KMS-11 (cell line): Measurements from ENCODE around the gene TAB2.

Experiments used
- H2AFZ ChIP-seq: fragments of 200-600 bp; sonication (generic); 2 replicates; pipeline ENCODE4 v1.6.1; 2016; ENCODE audit warnings: antibody characterized with exemption, mixed run types, low read depth
- H3K27ac ChIP-seq: fragments of 200-600 bp; sonication (generic); 2 replicates; pipeline ENCODE4 v1.6.1; 2016; ENCODE audit warnings: mild to moderate bottlenecking, mixed run types
- H3K27me3 ChIP-seq: fragments of 200-600 bp; sonication (generic); 2 replicates; pipeline ENCODE4 v1.6.1; 2017; ENCODE audit warnings: mild to moderate bottlenecking, low read depth, mixed run types, moderate library complexity; ENCODE audit not compliant: insufficient read depth
- H3K36me3 ChIP-seq: fragments of 200-600 bp; sonication (generic); 2 replicates; pipeline ENCODE4 v1.6.1; 2017; ENCODE audit warnings: mild to moderate bottlenecking, mixed run types; ENCODE audit not compliant: insufficient read depth
- H3K4me1 ChIP-seq: fragments of 200-600 bp; sonication (generic); 2 replicates; pipeline ENCODE4 v1.6.1; 2016; ENCODE audit warnings: mild to moderate bottlenecking, low read depth, mixed run types; ENCODE audit not compliant: poor library complexity, severe bottlenecking
- H3K4me2 ChIP-seq: fragments of 200-600 bp; sonication (generic); 2 replicates; pipeline ENCODE4 v1.7.0; 2016; ENCODE audit warnings: mild to moderate bottlenecking, mixed run types
- H3K4me3 ChIP-seq: fragments of 200-600 bp; sonication (generic); IDR thresholded peaks from 2 replicates; pipeline ENCODE4 v1.6.1; 2017; ENCODE audit warnings: low read depth, low read length, mixed read lengths; ENCODE audit not compliant: insufficient read depth
- H3K79me2 ChIP-seq: fragments of 200-600 bp; sonication (generic); 2 replicates; pipeline ENCODE4 v1.6.1; 2016; ENCODE audit warnings: low read depth, mixed run types; ENCODE audit not compliant: insufficient read depth
- H3K9ac ChIP-seq: fragments of 200-600 bp; sonication (generic); 2 replicates; pipeline ENCODE4 v1.6.1; 2016; ENCODE audit warnings: mild to moderate bottlenecking, mixed run types
- H4K20me1 ChIP-seq: fragments of 200-600 bp; sonication (generic); 2 replicates; pipeline ENCODE4 v1.6.1; 2016; ENCODE audit warnings: mild to moderate bottlenecking, mixed run types; ENCODE audit not compliant: insufficient read depth
- TF ChIP-seq, protein P1 (sequence below): fragments of 200-600 bp; sonication (generic); conservative IDR thresholded peaks from 2 replicates; pipeline ENCODE4 v1.6.1; 2017; ENCODE audit warnings: low read depth, mild to moderate bottlenecking, antibody characterized with exemption, low read length, moderate library complexity, mixed read lengths

Gene TAB2

DNA sequence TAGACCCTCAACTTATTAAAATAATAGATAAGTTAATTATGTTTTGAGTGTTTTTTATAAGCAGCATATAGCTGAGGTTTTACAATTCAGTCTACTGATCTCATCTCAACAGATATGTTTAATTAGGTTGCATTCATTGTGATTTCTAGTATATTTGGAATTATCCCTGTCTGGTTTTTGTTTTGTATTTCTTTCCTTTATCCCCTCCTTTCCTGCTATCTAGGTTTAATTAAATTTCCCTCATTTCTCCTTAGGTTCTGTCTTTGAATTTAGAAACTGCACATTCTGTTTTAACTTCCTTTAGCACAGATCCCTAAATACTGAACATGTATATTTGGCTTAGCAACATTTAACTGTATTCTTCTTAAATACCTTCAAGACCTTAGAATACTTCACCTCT, 77.7 kb downstream of the TAB2 start:
- TF ChIP-seq, protein P1, sequence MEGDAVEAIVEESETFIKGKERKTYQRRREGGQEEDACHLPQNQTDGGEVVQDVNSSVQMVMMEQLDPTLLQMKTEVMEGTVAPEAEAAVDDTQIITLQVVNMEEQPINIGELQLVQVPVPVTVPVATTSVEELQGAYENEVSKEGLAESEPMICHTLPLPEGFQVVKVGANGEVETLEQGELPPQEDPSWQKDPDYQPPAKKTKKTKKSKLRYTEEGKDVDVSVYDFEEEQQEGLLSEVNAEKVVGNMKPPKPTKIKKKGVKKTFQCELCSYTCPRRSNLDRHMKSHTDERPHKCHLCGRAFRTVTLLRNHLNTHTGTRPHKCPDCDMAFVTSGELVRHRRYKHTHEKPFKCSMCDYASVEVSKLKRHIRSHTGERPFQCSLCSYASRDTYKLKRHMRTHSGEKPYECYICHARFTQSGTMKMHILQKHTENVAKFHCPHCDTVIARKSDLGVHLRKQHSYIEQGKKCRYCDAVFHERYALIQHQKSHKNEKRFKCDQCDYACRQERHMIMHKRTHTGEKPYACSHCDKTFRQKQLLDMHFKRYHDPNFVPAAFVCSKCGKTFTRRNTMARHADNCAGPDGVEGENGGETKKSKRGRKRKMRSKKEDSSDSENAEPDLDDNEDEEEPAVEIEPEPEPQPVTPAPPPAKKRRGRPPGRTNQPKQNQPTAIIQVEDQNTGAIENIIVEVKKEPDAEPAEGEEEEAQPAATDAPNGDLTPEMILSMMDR: no peak
- H3K79me2 ChIP-seq: no peaks in the 10 kb centered on the region
- H2AFZ ChIP-seq: no peak overlapping the region
- H3K4me2 ChIP-seq: no peak overlapping the region
- H3K4me1 ChIP-seq: no peaks in the 10 kb centered on the region
- H4K20me1 ChIP-seq: no peaks in the 10 kb centered on the region
- no peaks in the 10 kb centered on the region for H3K27me3 ChIP-seq
- H3K36me3 ChIP-seq: 0 out of 2 replicates have a peak, but pooled peaks cover 5% of the 10 kb centered on the region
- no peak overlapping the region for H3K27ac ChIP-seq
- no peak overlapping the region for H3K9ac ChIP-seq
- H3K4me3 ChIP-seq: no peak overlapping the region

DNA sequence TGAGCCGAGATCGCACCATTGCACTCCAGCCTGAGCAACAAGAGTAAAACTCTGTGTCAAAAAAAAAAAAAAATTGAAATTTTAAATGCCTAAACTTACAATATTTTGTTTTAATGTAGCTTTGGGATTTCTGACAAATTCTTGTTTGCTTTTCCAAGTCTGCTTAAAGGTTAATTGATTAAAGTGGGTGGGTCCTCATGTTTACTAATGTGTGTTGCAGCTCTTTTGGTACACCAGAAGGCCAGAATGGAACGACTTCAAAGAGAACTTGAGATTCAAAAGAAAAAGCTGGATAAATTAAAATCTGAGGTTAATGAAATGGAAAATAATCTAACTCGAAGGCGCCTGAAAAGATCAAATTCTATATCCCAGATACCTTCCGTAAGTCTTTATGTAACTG, 79.9 kb downstream of the TAB2 start:
- H3K36me3 ChIP-seq: 0 out of 2 replicates have a peak, but pooled peaks cover 5% of the 10 kb centered on the region
- no peaks in the 10 kb centered on the region for H3K4me1 ChIP-seq
- H3K27ac ChIP-seq: no peak overlapping the region
- H3K4me2 ChIP-seq: no peak overlapping the region
- H2AFZ ChIP-seq: no peak overlapping the region
- H3K9ac ChIP-seq: no peak overlapping the region
- TF ChIP-seq, protein P1: no peak
- no peaks in the 10 kb centered on the region for H3K79me2 ChIP-seq
- no peaks in the 10 kb centered on the region for H3K27me3 ChIP-seq
- H3K4me3 ChIP-seq: no peak overlapping the region
- no peaks in the 10 kb centered on the region for H4K20me1 ChIP-seq

DNA sequence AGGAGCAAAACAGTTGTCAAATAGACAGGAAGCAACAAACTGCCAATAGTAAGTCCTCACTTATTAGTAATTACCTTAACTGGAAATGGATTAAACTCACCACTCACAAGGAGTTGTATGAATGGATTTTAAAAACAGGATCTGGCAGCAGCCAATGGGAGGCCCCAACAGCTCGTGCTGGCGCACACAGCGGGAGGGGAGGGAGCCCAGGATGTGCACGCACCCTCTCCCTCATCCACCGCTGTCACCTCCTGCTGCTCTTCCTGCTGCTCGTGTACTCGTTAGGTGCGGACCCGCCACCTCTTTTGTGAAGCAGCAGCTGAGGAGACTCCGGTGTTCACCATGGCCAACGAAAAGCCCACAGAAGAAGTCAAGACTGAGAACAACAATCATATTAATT, 82.5 kb downstream of the TAB2 start, which contains the start of gene SUMO4:
Gene SUMO4 (plus strand): TSS at position 213 of the 400 bp plus-strand sequence. CDS start 130 bp downstream, at position 343.
- no peak within 1 kb of the TSS for H3K4me2 ChIP-seq
- TF ChIP-seq, protein P1: no peak
- H3K79me2 ChIP-seq: no peaks in the 10 kb centered on the region
- H3K27me3 ChIP-seq: no peaks in the 10 kb centered on the region
- H2AFZ ChIP-seq: no peak within 1 kb of the TSS
- no peak within 1 kb of the TSS for H3K9ac ChIP-seq
- H3K4me3 ChIP-seq: no peak within 1 kb of the TSS
- H4K20me1 ChIP-seq: no peaks in the 10 kb centered on the region
- 0 out of 2 replicates have a peak, but pooled peaks cover 5% of the 10 kb centered on the region for H3K36me3 ChIP-seq
- H3K4me1 ChIP-seq: peaks cover 2% of the 10 kb centered on the region
- H3K27ac ChIP-seq: no peak within 1 kb of the TSS

DNA sequence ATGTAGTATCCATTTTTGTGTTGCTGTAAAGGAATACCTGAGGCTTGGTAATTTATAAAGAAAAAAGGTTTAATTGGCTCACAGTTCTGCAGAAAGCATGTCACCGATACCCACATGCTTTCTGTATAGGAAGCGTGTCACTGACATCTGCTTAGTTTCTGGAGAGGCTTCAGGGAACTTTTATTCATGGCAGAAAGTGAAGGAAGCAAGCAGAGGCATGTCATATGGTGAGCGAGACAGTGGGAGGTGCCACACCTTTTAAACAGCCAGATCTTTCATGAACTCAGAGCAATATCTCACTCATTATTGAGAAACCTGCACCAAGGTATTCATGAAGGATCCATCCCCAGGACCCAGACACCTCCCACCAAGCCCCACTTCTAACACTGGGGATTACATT, 86.0 kb downstream of the TAB2 start:
- Histone ChIP-seq H4K20me1 (no peaks in the 10 kb centered on the region), H2AFZ (no peak overlapping the region), H3K27me3 (no peaks in the 10 kb centered on the region), H3K4me2 (no peak overlapping the region), H3K79me2 (no peaks in the 10 kb centered on the region), H3K27ac (no peak overlapping the region), H3K9ac (no peak overlapping the region), H3K36me3 (0 out of 2 replicates have a peak, but pooled peaks cover under 1% of the 10 kb centered on the region), H3K4me3 (no peak overlapping the region), H3K4me1 (peaks cover 8% of the 10 kb centered on the region)
- TF ChIP-seq, protein P1: no peak
